Panc1 (cell line): ENCODE measurements around the gene HLA-A.

Experiments
- POLR2AphosphoS5 ChIP-seq: IDR thresholded peaks from 2 replicates; pipeline ENCODE4 v1.6.1; 2012; ENCODE audit warnings: mild to moderate bottlenecking, low read depth, low read length, moderate library complexity
- TF ChIP-seq, protein P1 (sequence below): fragments of 450-650 bp; IDR thresholded peaks from 2 replicates; pipeline ENCODE4 v1.5.1; 2017; ENCODE audit warnings: mild to moderate bottlenecking

GRCh38 chr6:29994826-29995225 is 52.5 kb downstream of the HLA-A start:
- TF ChIP-seq, protein P1, sequence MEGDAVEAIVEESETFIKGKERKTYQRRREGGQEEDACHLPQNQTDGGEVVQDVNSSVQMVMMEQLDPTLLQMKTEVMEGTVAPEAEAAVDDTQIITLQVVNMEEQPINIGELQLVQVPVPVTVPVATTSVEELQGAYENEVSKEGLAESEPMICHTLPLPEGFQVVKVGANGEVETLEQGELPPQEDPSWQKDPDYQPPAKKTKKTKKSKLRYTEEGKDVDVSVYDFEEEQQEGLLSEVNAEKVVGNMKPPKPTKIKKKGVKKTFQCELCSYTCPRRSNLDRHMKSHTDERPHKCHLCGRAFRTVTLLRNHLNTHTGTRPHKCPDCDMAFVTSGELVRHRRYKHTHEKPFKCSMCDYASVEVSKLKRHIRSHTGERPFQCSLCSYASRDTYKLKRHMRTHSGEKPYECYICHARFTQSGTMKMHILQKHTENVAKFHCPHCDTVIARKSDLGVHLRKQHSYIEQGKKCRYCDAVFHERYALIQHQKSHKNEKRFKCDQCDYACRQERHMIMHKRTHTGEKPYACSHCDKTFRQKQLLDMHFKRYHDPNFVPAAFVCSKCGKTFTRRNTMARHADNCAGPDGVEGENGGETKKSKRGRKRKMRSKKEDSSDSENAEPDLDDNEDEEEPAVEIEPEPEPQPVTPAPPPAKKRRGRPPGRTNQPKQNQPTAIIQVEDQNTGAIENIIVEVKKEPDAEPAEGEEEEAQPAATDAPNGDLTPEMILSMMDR = no peak
- no peak for TF ChIP-seq POLR2AphosphoS5
